ENCODE results near the gene OR1I1. TPM values are rescaled to one million over a fixed set of nuclear protein-coding genes. Genes with fewer than 3 reads are reported as not detected.

Gene OR1I1
- total RNA-seq, 1 donor = not detected

GRCh38 chr19:15124572-15125231 is 42.7 kb downstream of the OR1I1 start:
- no peak for TF ChIP-seq CTCF (IDR thresholded peaks at IDR 0.05; ENCODE audit: insufficient read depth, low read depth, low read length)
- DNase-seq (ENCODE audit: low read depth) = no peak
- peak overlapping the region; percentile 74 for H3K4me3 ChIP-seq (ENCODE audit: low read depth, low read length)

- peak overlapping the region; percentile 74 for H3K4me3 ChIP-seq (ENCODE audit: low read depth, low read length)
- no peak for TF ChIP-seq CTCF (IDR thresholded peaks at IDR 0.05; ENCODE audit: insufficient read depth, low read depth, low read length)
- peak; percentile 98 for DNase-seq (ENCODE audit: low read depth)
Observed at GRCh38 chr19:15125232-15126067, 43.4 kb downstream of the OR1I1 start.

GRCh38 chr19:15126131-15126910 is 44.3 kb downstream of the OR1I1 start:
- TF ChIP-seq CTCF (IDR thresholded peaks at IDR 0.05; ENCODE audit: insufficient read depth, low read depth, low read length) = no peak

GRCh38 chr19:15128162-15128770 is 46.3 kb downstream of the OR1I1 start:
- TF ChIP-seq CTCF (IDR thresholded peaks at IDR 0.05; ENCODE audit: insufficient read depth, low read depth, low read length) = no peak
- no peak for DNase-seq (ENCODE audit: low read depth)
- H3K4me3 ChIP-seq (ENCODE audit: low read depth, low read length) = no peak overlapping the region

More at GRCh38 chr19:15126131-15126910, 44.3 kb downstream of the OR1I1 start:
- no peak for DNase-seq (ENCODE audit: low read depth)
- peak overlapping the region; percentile 74 for H3K4me3 ChIP-seq (ENCODE audit: low read depth, low read length)

- H3K4me3 ChIP-seq (ENCODE audit: low read depth, low read length) = no peak overlapping the region
- TF ChIP-seq CTCF (IDR thresholded peaks at IDR 0.05; ENCODE audit: insufficient read depth, low read depth, low read length) = no peak
- no peak for DNase-seq (ENCODE audit: low read depth)
Observed at GRCh38 chr19:15129856-15130585, 48.0 kb downstream of the OR1I1 start.
